ENCODE results near the gene IFNK.

Gene IFNK

GRCh38 chr9:27569406-27569805 is 45.3 kb downstream of the IFNK start:
- H3K4me3 ChIP-seq (ENCODE audit: low read depth, low read length): no peak overlapping the region
- CTCF ChIA-PET: no interaction called here

DNA sequence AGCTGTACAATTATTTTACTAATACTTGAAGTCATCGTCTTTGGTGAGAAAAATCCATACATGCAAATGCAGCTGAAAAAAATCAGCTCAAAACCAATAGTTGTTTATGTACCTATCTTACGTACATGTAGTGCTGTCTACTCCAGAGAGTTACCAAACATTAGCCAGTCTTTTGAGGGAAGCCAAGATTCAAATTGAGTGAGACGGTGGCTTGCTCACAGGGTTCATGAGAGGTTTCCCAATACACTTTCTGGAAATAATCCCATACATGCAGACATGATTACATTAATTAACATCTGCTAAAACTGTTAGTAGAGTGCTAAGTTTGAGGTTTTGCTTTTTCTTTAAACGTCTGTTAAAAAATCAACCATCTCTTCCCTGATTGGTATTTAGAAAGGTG is 46.9 kb downstream of the IFNK start:
- TF ChIP-seq, protein P1, sequence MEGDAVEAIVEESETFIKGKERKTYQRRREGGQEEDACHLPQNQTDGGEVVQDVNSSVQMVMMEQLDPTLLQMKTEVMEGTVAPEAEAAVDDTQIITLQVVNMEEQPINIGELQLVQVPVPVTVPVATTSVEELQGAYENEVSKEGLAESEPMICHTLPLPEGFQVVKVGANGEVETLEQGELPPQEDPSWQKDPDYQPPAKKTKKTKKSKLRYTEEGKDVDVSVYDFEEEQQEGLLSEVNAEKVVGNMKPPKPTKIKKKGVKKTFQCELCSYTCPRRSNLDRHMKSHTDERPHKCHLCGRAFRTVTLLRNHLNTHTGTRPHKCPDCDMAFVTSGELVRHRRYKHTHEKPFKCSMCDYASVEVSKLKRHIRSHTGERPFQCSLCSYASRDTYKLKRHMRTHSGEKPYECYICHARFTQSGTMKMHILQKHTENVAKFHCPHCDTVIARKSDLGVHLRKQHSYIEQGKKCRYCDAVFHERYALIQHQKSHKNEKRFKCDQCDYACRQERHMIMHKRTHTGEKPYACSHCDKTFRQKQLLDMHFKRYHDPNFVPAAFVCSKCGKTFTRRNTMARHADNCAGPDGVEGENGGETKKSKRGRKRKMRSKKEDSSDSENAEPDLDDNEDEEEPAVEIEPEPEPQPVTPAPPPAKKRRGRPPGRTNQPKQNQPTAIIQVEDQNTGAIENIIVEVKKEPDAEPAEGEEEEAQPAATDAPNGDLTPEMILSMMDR (IDR thresholded peaks at IDR 0.05; ENCODE audit: insufficient read depth, low read length, missing control alignments): no peak
- ChIA-PET CTCF (interaction anchor here (1.1 kb wide), 1 partner anchor 23 kb away, joined by 3 read pairs; no protein-coding TSS in a partner anchor), POLR2A (no interaction called here)
- no peak overlapping the region for H3K4me3 ChIP-seq (ENCODE audit: low read depth, low read length)
- no peak for DNase-seq (ENCODE audit: low read depth, low spot score)

More at GRCh38 chr9:27569406-27569805, 45.3 kb downstream of the IFNK start:
- TF ChIP-seq, protein P1 (IDR thresholded peaks at IDR 0.05; ENCODE audit: insufficient read depth, low read length, missing control alignments): no peak
- no peak for DNase-seq (ENCODE audit: low read depth, low spot score)
- POLR2A ChIA-PET: no interaction called here

DNA sequence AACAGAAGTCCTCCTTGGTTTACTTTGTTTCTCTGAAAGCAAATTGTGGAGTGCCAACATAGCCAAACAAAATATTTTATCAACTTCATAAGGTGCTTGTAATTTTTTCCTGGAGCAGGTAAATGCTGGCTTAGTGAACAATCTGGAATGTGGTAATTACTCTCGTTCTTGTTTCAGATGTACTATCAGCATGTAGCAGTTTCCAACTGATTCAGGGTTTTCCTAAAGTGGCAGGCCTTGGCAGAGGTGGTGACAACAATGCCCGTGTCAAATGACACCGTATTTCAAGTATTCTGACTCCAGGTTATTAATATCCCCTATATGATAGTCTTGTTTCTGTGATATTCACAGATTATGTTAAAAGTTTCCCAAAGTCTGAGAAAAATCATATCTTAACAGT is 48.0 kb downstream of the IFNK start:
- CTCF ChIA-PET: interaction anchor here (1.1 to 1.2 kb wide), 2 partner anchors 12 to 24 kb away, joined by 3 read pairs; no protein-coding TSS in a partner anchor
- peak overlapping the region; percentile 71; the same call in 1 of the 2 replicates for H3K4me3 ChIP-seq (ENCODE audit: low read depth, low read length)
- POLR2A ChIA-PET: no interaction called here
- TF ChIP-seq, protein P1 (IDR thresholded peaks at IDR 0.05; ENCODE audit: insufficient read depth, low read length, missing control alignments): no peak
- DNase-seq (ENCODE audit: low read depth, low spot score): no peak

GRCh38 chr9:27572566-27572917 is 48.5 kb downstream of the IFNK start:
- TF ChIP-seq, protein P1 (IDR thresholded peaks at IDR 0.05; ENCODE audit: insufficient read depth, low read length, missing control alignments): no peak
- peak overlapping the region; percentile 71 for H3K4me3 ChIP-seq (ENCODE audit: low read depth, low read length)
- DNase-seq (ENCODE audit: low read depth, low spot score): no peak
- ChIA-PET CTCF (interaction anchor here (1.0 to 1.2 kb wide), 3 partner anchors 13 to 24 kb away, joined by 3 to 4 read pairs (median 3); no protein-coding TSS in a partner anchor), POLR2A (no interaction called here)

- peak within 1 kb of the TSS; percentile 71 for H3K4me3 ChIP-seq (ENCODE audit: low read depth, low read length)
- CTCF ChIA-PET: interaction anchor here (1.0 to 1.2 kb wide), 3 partner anchors 13 to 25 kb away, joined by 3 to 4 read pairs (median 3); no protein-coding TSS in a partner anchor
- POLR2A ChIA-PET: no interaction called here
- TF ChIP-seq, protein P1 (IDR thresholded peaks at IDR 0.05; ENCODE audit: insufficient read depth, low read length, missing control alignments): no peak
- no peak for DNase-seq (ENCODE audit: low read depth, low spot score)
Measured at GRCh38 chr9:27572918-27573633, 49.0 kb downstream of the IFNK start, which contains the start of gene C9orf72. TSS of gene C9orf72 (minus strand) at chr9:27573481. CDS start at chr9:27567120, 6,361 bp downstream.
